Measurements from ENCODE around the gene ZNF778. TPM values are rescaled to one million over a fixed set of nuclear protein-coding genes. Genes with fewer than 3 reads are reported as not detected.
A peak's percentile ranks its signal among the peaks of the same experiment; 100 is the strongest.

ZNF778 gene
- total and polyA plus RNA-seq, 2 of the 13 experiments (the other 11 are each of a cell fraction or from before 2014, with no cell fraction given): 3.8 to 7.2 TPM

DNA sequence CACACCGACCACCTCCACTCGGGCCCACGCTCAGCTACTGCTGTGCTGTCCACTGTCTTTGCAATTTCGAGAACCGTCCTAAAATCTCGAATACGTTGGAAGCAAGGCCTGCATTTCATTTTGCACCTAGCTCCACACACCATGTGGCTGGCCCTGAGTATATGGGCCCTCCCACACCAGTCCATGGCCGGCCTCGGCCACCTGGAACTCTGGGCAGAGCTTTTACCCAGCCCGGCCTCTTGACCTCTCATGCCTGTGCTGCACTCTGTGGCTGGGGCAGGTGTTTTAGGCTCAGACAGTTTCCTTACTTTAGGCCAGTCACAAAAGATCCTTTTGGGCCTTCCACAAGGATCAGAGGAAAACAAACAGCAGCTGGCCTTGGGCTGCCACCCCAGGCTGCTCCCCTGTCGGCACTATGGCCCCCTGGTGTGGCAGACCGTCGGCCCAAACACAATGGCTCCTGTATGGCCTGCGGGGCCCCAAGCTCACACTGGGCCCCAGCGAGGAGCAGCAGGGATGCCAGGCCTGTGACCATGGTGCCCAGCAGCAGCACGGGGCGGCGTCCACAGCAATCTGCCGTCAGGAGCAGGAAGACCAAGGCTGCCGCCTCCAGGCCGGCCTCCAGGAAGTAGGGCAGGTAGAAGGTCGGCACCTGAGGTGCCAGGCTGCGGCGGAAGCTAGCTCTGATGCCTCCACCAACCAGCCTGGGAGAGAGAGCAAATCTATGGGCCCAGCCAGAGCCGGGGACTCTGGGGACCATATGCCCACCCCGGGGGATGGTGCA, 19.7 kb upstream of the ZNF778 start (continued):
- TF ChIP-seq, protein P1, sequence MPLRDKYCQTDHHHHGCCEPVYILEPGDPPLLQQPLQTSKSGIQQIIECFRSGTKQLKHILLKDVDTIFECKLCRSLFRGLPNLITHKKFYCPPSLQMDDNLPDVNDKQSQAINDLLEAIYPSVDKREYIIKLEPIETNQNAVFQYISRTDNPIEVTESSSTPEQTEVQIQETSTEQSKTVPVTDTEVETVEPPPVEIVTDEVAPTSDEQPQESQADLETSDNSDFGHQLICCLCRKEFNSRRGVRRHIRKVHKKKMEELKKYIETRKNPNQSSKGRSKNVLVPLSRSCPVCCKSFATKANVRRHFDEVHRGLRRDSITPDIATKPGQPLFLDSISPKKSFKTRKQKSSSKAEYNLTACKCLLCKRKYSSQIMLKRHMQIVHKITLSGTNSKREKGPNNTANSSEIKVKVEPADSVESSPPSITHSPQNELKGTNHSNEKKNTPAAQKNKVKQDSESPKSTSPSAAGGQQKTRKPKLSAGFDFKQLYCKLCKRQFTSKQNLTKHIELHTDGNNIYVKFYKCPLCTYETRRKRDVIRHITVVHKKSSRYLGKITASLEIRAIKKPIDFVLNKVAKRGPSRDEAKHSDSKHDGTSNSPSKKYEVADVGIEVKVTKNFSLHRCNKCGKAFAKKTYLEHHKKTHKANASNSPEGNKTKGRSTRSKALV (CRISPR knock-in tag; IDR thresholded peaks at IDR 0.05): peak; percentile 59; the same call in 1 of the 2 replicates
- TF ChIP-seq, protein P2, sequence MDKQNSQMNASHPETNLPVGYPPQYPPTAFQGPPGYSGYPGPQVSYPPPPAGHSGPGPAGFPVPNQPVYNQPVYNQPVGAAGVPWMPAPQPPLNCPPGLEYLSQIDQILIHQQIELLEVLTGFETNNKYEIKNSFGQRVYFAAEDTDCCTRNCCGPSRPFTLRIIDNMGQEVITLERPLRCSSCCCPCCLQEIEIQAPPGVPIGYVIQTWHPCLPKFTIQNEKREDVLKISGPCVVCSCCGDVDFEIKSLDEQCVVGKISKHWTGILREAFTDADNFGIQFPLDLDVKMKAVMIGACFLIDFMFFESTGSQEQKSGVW (CRISPR knock-in tag; IDR thresholded peaks at IDR 0.05; ENCODE audit: borderline replicate concordance): no peak
- TF ChIP-seq NPAS2 (CRISPR knock-in tag; IDR thresholded peaks at IDR 0.05; ENCODE audit: borderline replicate concordance): no peak
- peak; percentile 43; the same call in 1 of the 2 replicates for TF ChIP-seq DRAP1 (CRISPR knock-in tag; IDR thresholded peaks at IDR 0.05)
- TF ChIP-seq ZKSCAN8 (CRISPR knock-in tag; IDR thresholded peaks at IDR 0.05; ENCODE audit: borderline replicate concordance): no peak; the same call in 1 of the 2 replicates
- no peak for TF ChIP-seq ZNF260 (CRISPR knock-in tag; IDR thresholded peaks at IDR 0.05; ENCODE audit: borderline replicate concordance, low read depth)
- no peak for TF ChIP-seq RFX3 (CRISPR knock-in tag; IDR thresholded peaks at IDR 0.05)
- TF ChIP-seq KMT2B (CRISPR knock-in tag; IDR thresholded peaks at IDR 0.05): no peak; the same call in 1 of the 2 replicates
- peak; percentile 74; the same call in 1 of the 2 replicates for TF ChIP-seq ZNF747 (CRISPR knock-in tag; IDR thresholded peaks at IDR 0.05; ENCODE audit: borderline replicate concordance)
- TF ChIP-seq ZNF629 (CRISPR knock-in tag; conservative IDR thresholded peaks at IDR 0.05): peak; percentile 25; the same call in 1 of the 2 replicates
- no peak for TF ChIP-seq MTA3 (CRISPR knock-in tag; IDR thresholded peaks at IDR 0.05)
- TF ChIP-seq ZNF253 (CRISPR knock-in tag; IDR thresholded peaks at IDR 0.05; ENCODE audit: borderline replicate concordance): peak; percentile 95; the same call in 1 of the 2 replicates
- TF ChIP-seq, protein P3, sequence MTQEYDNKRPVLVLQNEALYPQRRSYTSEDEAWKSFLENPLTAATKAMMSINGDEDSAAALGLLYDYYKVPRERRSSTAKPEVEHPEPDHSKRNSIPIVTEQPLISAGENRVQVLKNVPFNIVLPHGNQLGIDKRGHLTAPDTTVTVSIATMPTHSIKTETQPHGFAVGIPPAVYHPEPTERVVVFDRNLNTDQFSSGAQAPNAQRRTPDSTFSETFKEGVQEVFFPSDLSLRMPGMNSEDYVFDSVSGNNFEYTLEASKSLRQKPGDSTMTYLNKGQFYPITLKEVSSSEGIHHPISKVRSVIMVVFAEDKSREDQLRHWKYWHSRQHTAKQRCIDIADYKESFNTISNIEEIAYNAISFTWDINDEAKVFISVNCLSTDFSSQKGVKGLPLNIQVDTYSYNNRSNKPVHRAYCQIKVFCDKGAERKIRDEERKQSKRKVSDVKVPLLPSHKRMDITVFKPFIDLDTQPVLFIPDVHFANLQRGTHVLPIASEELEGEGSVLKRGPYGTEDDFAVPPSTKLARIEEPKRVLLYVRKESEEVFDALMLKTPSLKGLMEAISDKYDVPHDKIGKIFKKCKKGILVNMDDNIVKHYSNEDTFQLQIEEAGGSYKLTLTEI (CRISPR knock-in tag; conservative IDR thresholded peaks at IDR 0.05): no peak
- TF ChIP-seq ZNF350 (CRISPR knock-in tag; IDR thresholded peaks at IDR 0.05; ENCODE audit: borderline replicate concordance, low read depth): peak; percentile 84; the same call in 1 of the 2 replicates
- TF ChIP-seq RCOR2 (CRISPR knock-in tag; IDR thresholded peaks at IDR 0.05): peak; percentile 78
- no peak for TF ChIP-seq ZNF709 (CRISPR knock-in tag; IDR thresholded peaks at IDR 0.05)
- TF ChIP-seq KLF12 (CRISPR knock-in tag; IDR thresholded peaks at IDR 0.05; ENCODE audit: borderline replicate concordance): no peak
- no peak for TF ChIP-seq ONECUT2 (CRISPR knock-in tag; IDR thresholded peaks at IDR 0.05)
- no peak for TF ChIP-seq U2AF2 (IDR thresholded peaks at IDR 0.05; ENCODE audit: low read depth, low read length)
- TF ChIP-seq ZNF329 (CRISPR knock-in tag; IDR thresholded peaks at IDR 0.05; ENCODE audit: low read depth): no peak

All from HepG2 (cell line).